OCI-LY1 (cell line): Measurements from ENCODE around the gene ELMO1.
A peak's percentile ranks its signal among the peaks of the same experiment; 100 is the strongest.

ENCODE experiments used
- H2AFZ ChIP-seq: fragments of 200-600 bp; sonication (generic), shearing (Covaris generic); 2 replicates; pipeline ENCODE4 v1.6.0; 2014; ENCODE audit warnings: antibody characterized with exemption, mild to moderate bottlenecking, low read length
- H3F3A ChIP-seq: fragments of 200-600 bp; sonication (generic), shearing (Covaris generic); 2 replicates; pipeline ENCODE4 v1.6.0; 2014; ENCODE audit warnings: mild to moderate bottlenecking, antibody characterized with exemption, low read length, moderate library complexity; ENCODE audit not compliant: insufficient read depth
- H3K27ac ChIP-seq: fragments of 200-600 bp; sonication (generic); 2 replicates; pipeline ENCODE4 v1.5.1; 2014; ENCODE audit warnings: low read length, mixed run types, mild to moderate bottlenecking, low read depth; ENCODE audit not compliant: poor library complexity, severe bottlenecking
- H3K27me3 ChIP-seq: fragments of 200-600 bp; sonication (generic); 2 replicates; pipeline ENCODE4 v1.6.0; 2014; ENCODE audit warnings: antibody characterized with exemption, mild to moderate bottlenecking, low read length, moderate library complexity; ENCODE audit not compliant: insufficient read depth
- H3K36me3 ChIP-seq: fragments of 200-600 bp; sonication (generic); 2 replicates; pipeline ENCODE4 v1.6.1; 2014; ENCODE audit warnings: mild to moderate bottlenecking, antibody characterized with exemption, low read length, moderate library complexity, mixed read lengths; ENCODE audit not compliant: insufficient read depth
- H3K4me1 ChIP-seq: fragments of 200-600 bp; sonication (generic); 2 replicates; pipeline ENCODE4 v1.5.1; 2014; ENCODE audit warnings: mild to moderate bottlenecking, low read length, moderate library complexity; ENCODE audit not compliant: insufficient read depth, severe bottlenecking
- H3K4me2 ChIP-seq: fragments of 200-600 bp; sonication (generic), shearing (Covaris generic); 2 replicates; pipeline ENCODE4 v1.6.1; 2014; ENCODE audit warnings: low read length
- H3K4me3 ChIP-seq: fragments of 200-600 bp; sonication (generic); 2 replicates; pipeline ENCODE4 v1.5.1; 2014; ENCODE audit warnings: low read length, low read depth, mild to moderate bottlenecking, mixed read lengths; ENCODE audit not compliant: poor library complexity, severe bottlenecking
- H3K79me2 ChIP-seq: fragments of 200-600 bp; shearing (Covaris generic); 2 replicates; pipeline ENCODE4 v1.6.1; 2016; ENCODE audit warnings: mixed run types, low read length, mixed read lengths; ENCODE audit not compliant: insufficient read depth
- H3K9ac ChIP-seq: fragments of 200-600 bp; sonication (generic), shearing (Covaris generic); 2 replicates; pipeline ENCODE4 v1.6.1; 2014; ENCODE audit warnings: mild to moderate bottlenecking, low read length, mixed read lengths
- H3K9me2 ChIP-seq: fragments of 200-600 bp; sonication (generic), shearing (Covaris generic); 2 replicates; pipeline ENCODE4 v1.6.1; 2014; ENCODE audit warnings: low read depth, mild to moderate bottlenecking, low read length, mixed read lengths
- H3K9me3 ChIP-seq: fragments of 200-600 bp; shearing (Covaris generic); 2 replicates; pipeline ENCODE4 v1.6.1; 2014; ENCODE audit warnings: low read length, mixed read lengths
- H4K20me1 ChIP-seq: fragments of 200-600 bp; sonication (generic), shearing (Covaris generic); 2 replicates; pipeline ENCODE4 v1.6.0; 2016; ENCODE audit warnings: mild to moderate bottlenecking, low read length; ENCODE audit not compliant: insufficient read depth
- CTCF ChIP-seq: fragments of 200-600 bp; sonication (generic), shearing (Covaris generic); IDR thresholded peaks from 2 replicates; pipeline ENCODE4 v1.5.1; 2017; ENCODE audit warnings: mild to moderate bottlenecking, antibody characterized with exemption, low read length, moderate library complexity, mixed read lengths
- EZH2 ChIP-seq: fragments of 200-600 bp; sonication (generic), shearing (Covaris generic); IDR thresholded peaks from 2 replicates; pipeline ENCODE4 v1.8.0; 2017; ENCODE audit warnings: borderline replicate concordance, mixed run types, mild to moderate bottlenecking, antibody characterized with exemption, low read length, moderate library complexity, mixed read lengths

ELMO1 gene

GRCh38 chr7:37198906-37199485 lies 249.7 kb downstream of the ELMO1 start:
- Histone ChIP-seq H3K4me2 (no peak overlapping the region), H4K20me1 (no peaks in the 10 kb centered on the region), H3K27ac (no peak overlapping the region), H2AFZ (no peak overlapping the region), H3K27me3 (no peaks in the 10 kb centered on the region), H3K36me3 (peaks cover 74% of the 10 kb centered on the region), H3K9me2 (no peaks in the 10 kb centered on the region), H3K9me3 (no peaks in the 10 kb centered on the region), H3K9ac (no peak overlapping the region), H3K4me1 (peaks cover 18% of the 10 kb centered on the region), H3K79me2 (no peaks in the 10 kb centered on the region), H3F3A (peaks cover 5% of the 10 kb centered on the region; the same call in 1 of the 2 replicates), H3K4me3 (no peak overlapping the region)
- peak; percentile 99 for TF ChIP-seq CTCF
- TF ChIP-seq EZH2 = no peak

GRCh38 chr7:37198041-37198905 lies 250.4 kb downstream of the ELMO1 start:
- no peaks in the 10 kb centered on the region for H3K79me2 ChIP-seq
- H3K4me1 ChIP-seq = peaks cover 18% of the 10 kb centered on the region
- no peak overlapping the region for H3K27ac ChIP-seq
- H3K27me3 ChIP-seq = no peaks in the 10 kb centered on the region
- H3K4me3 ChIP-seq = no peak overlapping the region
- H4K20me1 ChIP-seq = no peaks in the 10 kb centered on the region
- TF ChIP-seq EZH2 (no peak), CTCF (no peak)
- H3K4me2 ChIP-seq = no peak overlapping the region
- H3K9ac ChIP-seq = no peak overlapping the region
- H3K9me3 ChIP-seq = no peaks in the 10 kb centered on the region
- H3K9me2 ChIP-seq = no peaks in the 10 kb centered on the region
- H2AFZ ChIP-seq = no peak overlapping the region
- H3K36me3 ChIP-seq = peaks cover 78% of the 10 kb centered on the region
- H3F3A ChIP-seq = peaks cover 5% of the 10 kb centered on the region; the same call in 1 of the 2 replicates

GRCh38 chr7:37197108-37197507 lies 251.6 kb downstream of the ELMO1 start:
- Histone ChIP-seq H3K36me3 (peaks cover 73% of the 10 kb centered on the region), H3K4me1 (peaks cover 18% of the 10 kb centered on the region)
- TF ChIP-seq EZH2 = no peak
- no peak for TF ChIP-seq CTCF

More at GRCh38 chr7:37197108-37197507, 251.6 kb downstream of the ELMO1 start:
- Histone ChIP-seq H3K27ac (no peak overlapping the region), H3K9me3 (no peaks in the 10 kb centered on the region), H3K9ac (no peak overlapping the region), H3F3A (peaks cover under 1% of the 10 kb centered on the region; the same call in 1 of the 2 replicates), H3K27me3 (no peaks in the 10 kb centered on the region), H3K4me2 (no peak overlapping the region), H3K4me3 (no peak overlapping the region), H4K20me1 (no peaks in the 10 kb centered on the region), H2AFZ (no peak overlapping the region), H3K9me2 (no peaks in the 10 kb centered on the region), H3K79me2 (no peaks in the 10 kb centered on the region)
